NCI-H460 (cell line): Measurements from ENCODE around the gene MCTP1. TPM values are rescaled to one million over a fixed set of nuclear protein-coding genes. Genes with fewer than 3 reads are reported as not detected.

ENCODE experiments used
- DNase-seq: peaks from one replicate; pipeline ENCODE4 v3.0.0-alpha.2; 2016; ENCODE audit warnings: low read depth; ENCODE audit errors: extremely low read depth
- total RNA-seq: library from RNA; depleted of rRNA; stranded (reverse); fragments of >200 nt; shearing (Covaris generic); gene quantifications from 2 replicates; pipeline ENCODE4 v1.2.3, GENCODE V29; 2014

MCTP1 gene
- total RNA-seq, 1 experiment from 2014 or later, result 46.4 TPM

- DNase-seq, result no peak
Measured at GRCh38 chr5:94745786-94746730, 538.8 kb downstream of the MCTP1 start.

- no peak for DNase-seq
Measured at GRCh38 chr5:94744906-94745305, 540.0 kb downstream of the MCTP1 start.

- DNase-seq, result no peak
Measured at GRCh38 chr5:94742852-94743251, 542.0 kb downstream of the MCTP1 start.

- no peak for DNase-seq
Measured at GRCh38 chr5:94740286-94740685, 544.6 kb downstream of the MCTP1 start.

GRCh38 chr5:94736498-94736897, 548.4 kb downstream of the MCTP1 start:
- no peak for DNase-seq

- DNase-seq, result no peak
Measured at GRCh38 chr5:94731471-94731870, 553.4 kb downstream of the MCTP1 start.

- DNase-seq, result no peak
Measured at GRCh38 chr5:94725142-94725541, 559.8 kb downstream of the MCTP1 start.

GRCh38 chr5:94715768-94716167, 569.1 kb downstream of the MCTP1 start:
- DNase-seq, result no peak

- no peak for DNase-seq
Measured at GRCh38 chr5:94711785-94712184, 573.1 kb downstream of the MCTP1 start.

- no peak for DNase-seq
Measured at GRCh38 chr5:94709277-94709676, 575.6 kb downstream of the MCTP1 start.

- DNase-seq, result no peak
Measured at GRCh38 chr5:94707359-94707758, 577.5 kb downstream of the MCTP1 start.

- DNase-seq, result no peak
Measured at GRCh38 chr5:94705427-94705826, 579.5 kb downstream of the MCTP1 start.

GRCh38 chr5:94702729-94703128, 582.2 kb downstream of the MCTP1 start:
- no peak for DNase-seq

GRCh38 chr5:94700592-94700991, 584.3 kb downstream of the MCTP1 start:
- peak; percentile 93 for DNase-seq

GRCh38 chr5:94699562-94699961, 585.3 kb downstream of the MCTP1 start:
- no peak for DNase-seq

- peak; percentile 98 for DNase-seq
Measured at GRCh38 chr5:94698197-94698596, 586.7 kb downstream of the MCTP1 start.

GRCh38 chr5:94694671-94695070, 590.2 kb downstream of the MCTP1 start:
- no peak for DNase-seq

- DNase-seq, result no peak
Measured at GRCh38 chr5:94693845-94694370, 591.0 kb downstream of the MCTP1 start.

GRCh38 chr5:94693043-94693822, 591.7 kb downstream of the MCTP1 start:
- peak; percentile 86 for DNase-seq

- DNase-seq, result no peak
Measured at GRCh38 chr5:94692581-94692980, 592.3 kb downstream of the MCTP1 start.

GRCh38 chr5:94691949-94692348, 592.9 kb downstream of the MCTP1 start:
- peak; percentile 83 for DNase-seq
